Gastroesophageal sphincter (tissue), 4 donors: ENCODE results near the gene SLC16A9. TPM values are rescaled to one million over a fixed set of nuclear protein-coding genes. Genes with fewer than 3 reads are reported as not detected.
"Not testable (repeated sequence)": the region's sequence is repeated elsewhere in the genome, so short reads cannot be mapped to it uniquely, and the experiment has no call there.

ENCODE experiments used
- ATAC-seq: fragments of 150-250 bp; one replicate; pipeline ENCODE4 v1.9.1; 2016; ENCODE audit warnings: mild to moderate bottlenecking, moderate library complexity
- H3K27ac ChIP-seq, 4 donors: fragments of 200-600 bp; sonication (generic) in 3 of 4; 1 replicate in 3 of 4; 2 replicates in 1 of 4; pipeline ENCODE4 v1.5.1; 2016 to 2019
- H3K27me3 ChIP-seq: fragments of 200-600 bp; sonication (generic); one replicate; pipeline ENCODE4 v1.5.1; 2019
- H3K36me3 ChIP-seq, 2 donors: fragments of 200-600 bp; sonication (generic); one replicate each; pipeline ENCODE4 v1.5.1; 2019; ENCODE audit warnings: control low read depth in 1 of 2
- H3K4me1 ChIP-seq, 3 donors: fragments of 200-600 bp; sonication (generic); 1 replicate in 2 of 3; 2 replicates in 1 of 3; pipeline ENCODE4 v1.5.1; 2016 to 2019; ENCODE audit warnings: control low read depth in 2 of 3
- H3K4me3 ChIP-seq, 2 donors: fragments of 200-600 bp; sonication (generic); one replicate each; pipeline ENCODE4 v1.5.1; 2019; ENCODE audit warnings: mild to moderate bottlenecking in 1 of 2, moderate library complexity in 1 of 2
- H3K9me3 ChIP-seq, 3 donors: fragments of 200-600 bp; sonication (generic); one replicate each; pipeline ENCODE4 v1.5.1; 2017 to 2019; ENCODE audit warnings: control low read depth in 2 of 3
- CTCF ChIP-seq, 4 experiments: fragments of 200-600 bp in 2 of 4; fragments of 450-650 bp in 2 of 4; sonication (generic) in 1 of 4; IDR thresholded peaks; one replicate each; pipeline ENCODE4 v1.5.1; 2017 to 2019; ENCODE audit warnings: antibody characterized with exemption in 4 of 4, mild to moderate bottlenecking in 2 of 4, moderate library complexity in 2 of 4
- EP300 ChIP-seq: sonication (generic); formaldehyde crosslinking; IDR thresholded peaks from one replicate; pipeline ENCODE4 v1.6.1; 2017; ENCODE audit warnings: antibody characterized with exemption, mild to moderate bottlenecking
- POLR2A ChIP-seq, 2 donors: fragments of 450-650 bp; IDR thresholded peaks; one replicate each; pipeline ENCODE4 v1.6.1; 2017; ENCODE audit warnings: antibody characterized with exemption in 2 of 2, mild to moderate bottlenecking in 2 of 2, moderate library complexity in 1 of 2
- POLR2AphosphoS5 ChIP-seq: sonication (generic); formaldehyde crosslinking; IDR thresholded peaks from one replicate; pipeline ENCODE4 v1.6.1; 2017; ENCODE audit warnings: antibody characterized with exemption
- WGBS, 2 donors: methylation state at CpG; one replicate each; pipeline ENCODE4 v1.1.5; 2018; ENCODE audit warnings: low coverage in 1 of 2; 5-methylcytosine and 5-hydroxymethylcytosine counted together
- total RNA-seq, 4 donors: library from RNA; depleted of rRNA; stranded (reverse); fragments of >200 nt; gene quantifications; one replicate each; pipeline ENCODE4 v1.1.0, GENCODE V29; 2016

Gene SLC16A9
- total RNA-seq, 4 donors from 2014 or later: 0.54 to 2.2 (median 1.2) TPM

- no peak for ATAC-seq
- Histone ChIP-seq H3K4me1 (peaks cover 0 to 10% (median 0%) of the 10 kb centered on the region in 3 donors), H3K27ac (no peak overlapping the region), H3K4me3 (no peak overlapping the region), H3K27me3 (no peaks in the 10 kb centered on the region), H3K36me3 (no peaks in the 10 kb centered on the region), H3K9me3 (peaks cover 0 to 17% (median 0%) of the 10 kb centered on the region in 3 donors)
- no peak for TF ChIP-seq CTCF (IDR thresholded peaks at IDR 0.05)
- TF ChIP-seq POLR2A (IDR thresholded peaks at IDR 0.05): no peak
- no peak for TF ChIP-seq EP300
- no peak for TF ChIP-seq POLR2AphosphoS5
- 92 to 94% methylated on average over 6 to 7 of the region's 7 CpGs for WGBS, 2 donors
Measured at GRCh38 chr10:59649606-59650346, 59.9 kb downstream of the SLC16A9 start.

GRCh38 chr10:59648711-59649201 lies 60.9 kb downstream of the SLC16A9 start:
- Histone ChIP-seq H3K27me3 (no peaks in the 10 kb centered on the region), H3K4me1 (peaks cover 0 to 10% (median 0%) of the 10 kb centered on the region in 3 donors), H3K4me3 (no peak overlapping the region), H3K36me3 (no peaks in the 10 kb centered on the region), H3K27ac (no peak overlapping the region), H3K9me3 (peaks cover 0 to 22% (median 0%) of the 10 kb centered on the region in 3 donors)
- WGBS, 2 donors: 47 to 49% methylated on average over 6 to 7 of the region's 7 CpGs
- TF ChIP-seq EP300: no peak
- no peak for TF ChIP-seq POLR2A (IDR thresholded peaks at IDR 0.05)
- no peak for TF ChIP-seq CTCF (IDR thresholded peaks at IDR 0.05)
- no peak for TF ChIP-seq POLR2AphosphoS5
- no peak for ATAC-seq

- H3K27ac ChIP-seq: no peak overlapping the region
- no peak overlapping the region for H3K4me3 ChIP-seq
- H3K9me3 ChIP-seq: peaks cover 0 to 22% (median 0%) of the 10 kb centered on the region in 3 donors
- no peak for TF ChIP-seq POLR2AphosphoS5
- TF ChIP-seq POLR2A (IDR thresholded peaks at IDR 0.05): no peak
- TF ChIP-seq CTCF (IDR thresholded peaks at IDR 0.05): no peak
- TF ChIP-seq EP300: no peak
- no peak for ATAC-seq
- H3K4me1 ChIP-seq: peaks cover 0 to 10% (median 0%) of the 10 kb centered on the region in 3 donors
- H3K36me3 ChIP-seq: no peaks in the 10 kb centered on the region
- H3K27me3 ChIP-seq: no peaks in the 10 kb centered on the region
Measured at GRCh38 chr10:59644841-59645240, 64.8 kb downstream of the SLC16A9 start.

- H3K9me3 ChIP-seq: peaks cover 0 to 22% (median 0%) of the 10 kb centered on the region in 3 donors
- not testable (repeated sequence) for H3K36me3 ChIP-seq, H3K27ac ChIP-seq, ATAC-seq, H3K4me3 ChIP-seq, H3K4me1 ChIP-seq, H3K27me3 ChIP-seq
Measured at GRCh38 chr10:59641688-59642087, 68.0 kb downstream of the SLC16A9 start.

- Histone ChIP-seq H3K4me3 (no peak overlapping the region), H3K27ac (no peak overlapping the region), H3K27me3 (no peaks in the 10 kb centered on the region), H3K9me3 (no peaks in the 10 kb centered on the region), H3K4me1 (no peaks in the 10 kb centered on the region), H3K36me3 (no peaks in the 10 kb centered on the region)
- 83 to 87% methylated on average over 1 of the region's 1 CpG for WGBS, 2 donors
- TF ChIP-seq EP300: no peak
- TF ChIP-seq CTCF (IDR thresholded peaks at IDR 0.05): no peak
- TF ChIP-seq POLR2AphosphoS5: no peak
- TF ChIP-seq POLR2A (IDR thresholded peaks at IDR 0.05): no peak
- ATAC-seq: no peak
Measured at GRCh38 chr10:59635502-59636290, 74.0 kb downstream of the SLC16A9 start.
